Stomach (tissue), 4 donors: ENCODE measurements around the gene ZNF547.

ENCODE experiments used
- POLR2A ChIP-seq, 4 donors: fragments of 450-650 bp; IDR thresholded peaks; one replicate each; pipeline ENCODE4 v1.6.1; 2016; ENCODE audit warnings: antibody characterized with exemption in 4 of 4, control low read depth in 2 of 4, mild to moderate bottlenecking in 1 of 4, moderate library complexity in 1 of 4
- TF ChIP-seq, protein P1 (sequence below), 7 experiments: fragments of 450-650 bp in 4 of 7; fragments of 200-600 bp in 3 of 7; sonication (generic) in 3 of 7; IDR thresholded peaks; one replicate each; pipeline ENCODE4 v1.5.1; 2016 to 2019; ENCODE audit warnings: antibody characterized with exemption in 7 of 7, control low read depth in 2 of 7, mild to moderate bottlenecking in 1 of 7

DNA sequence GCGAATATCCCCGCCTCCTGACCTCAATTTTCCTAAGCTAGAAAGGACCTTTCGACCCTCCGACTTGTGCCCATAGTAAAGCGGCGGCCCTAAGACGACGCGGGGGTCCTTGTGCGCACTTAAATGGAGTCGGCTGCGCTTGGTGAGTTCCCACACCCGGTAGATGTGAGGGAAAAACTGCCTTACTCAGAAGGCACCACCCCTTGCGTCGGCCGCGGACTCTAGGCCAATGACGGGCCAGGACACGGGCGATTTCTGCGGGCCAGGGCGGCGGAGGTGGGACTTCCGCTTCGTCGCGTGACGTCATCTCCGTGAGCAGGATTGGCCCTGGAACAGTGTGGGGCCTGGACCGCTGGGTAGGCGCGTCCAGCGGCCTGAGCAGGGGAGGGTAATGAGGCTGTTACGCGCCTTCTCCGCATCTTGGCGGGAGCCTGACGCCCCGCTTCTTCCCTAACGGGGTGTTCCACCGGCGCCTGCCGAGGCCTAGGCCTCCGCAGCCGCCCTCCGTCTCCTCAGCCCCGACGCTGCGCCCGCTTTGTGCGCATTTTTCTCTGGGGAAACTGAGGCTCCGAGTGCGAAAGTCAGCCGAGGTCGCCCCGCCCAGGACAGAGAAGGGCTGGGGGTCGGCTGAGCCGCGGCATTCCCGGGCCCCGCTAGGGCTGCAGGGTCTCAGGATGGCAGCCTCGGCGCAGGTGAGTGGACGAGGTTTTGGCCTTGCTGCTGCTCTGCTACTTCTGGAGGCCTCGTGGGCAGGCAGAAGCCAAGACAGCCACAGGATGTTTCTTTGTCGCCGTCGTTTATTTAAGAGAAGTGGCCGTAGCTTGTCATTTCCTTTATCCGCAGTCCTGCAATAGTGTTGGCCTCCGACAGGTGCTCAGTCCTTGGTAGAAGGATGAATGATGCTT is 42.9 kb upstream of the ZNF547 start, which contains the start of gene ZNF543:
- TF ChIP-seq, protein P1, sequence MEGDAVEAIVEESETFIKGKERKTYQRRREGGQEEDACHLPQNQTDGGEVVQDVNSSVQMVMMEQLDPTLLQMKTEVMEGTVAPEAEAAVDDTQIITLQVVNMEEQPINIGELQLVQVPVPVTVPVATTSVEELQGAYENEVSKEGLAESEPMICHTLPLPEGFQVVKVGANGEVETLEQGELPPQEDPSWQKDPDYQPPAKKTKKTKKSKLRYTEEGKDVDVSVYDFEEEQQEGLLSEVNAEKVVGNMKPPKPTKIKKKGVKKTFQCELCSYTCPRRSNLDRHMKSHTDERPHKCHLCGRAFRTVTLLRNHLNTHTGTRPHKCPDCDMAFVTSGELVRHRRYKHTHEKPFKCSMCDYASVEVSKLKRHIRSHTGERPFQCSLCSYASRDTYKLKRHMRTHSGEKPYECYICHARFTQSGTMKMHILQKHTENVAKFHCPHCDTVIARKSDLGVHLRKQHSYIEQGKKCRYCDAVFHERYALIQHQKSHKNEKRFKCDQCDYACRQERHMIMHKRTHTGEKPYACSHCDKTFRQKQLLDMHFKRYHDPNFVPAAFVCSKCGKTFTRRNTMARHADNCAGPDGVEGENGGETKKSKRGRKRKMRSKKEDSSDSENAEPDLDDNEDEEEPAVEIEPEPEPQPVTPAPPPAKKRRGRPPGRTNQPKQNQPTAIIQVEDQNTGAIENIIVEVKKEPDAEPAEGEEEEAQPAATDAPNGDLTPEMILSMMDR (IDR thresholded peaks at IDR 0.05), result no peak
- TF ChIP-seq POLR2A (IDR thresholded peaks at IDR 0.05), result peak in 1 of 4 donors; percentile 17
